ENCODE results near the gene FMO3.

Gene FMO3

GRCh38 chr1:171062902-171063301 lies 27.8 kb upstream of the FMO3 start:
- TF ChIP-seq FOXP2 (optimal IDR thresholded peaks at IDR 0.05; ENCODE audit: borderline replicate concordance, extremely low read depth, extremely low read length, insufficient read depth) (no peak), SIN3A (IDR thresholded peaks at IDR 0.05; ENCODE audit: borderline replicate concordance, insufficient read depth, low read length) (no peak), REST (IDR thresholded peaks at IDR 0.05; ENCODE audit: insufficient read depth in 1 of 2, low read depth in 2 of 2, low read length in 2 of 2) (no peak), TAF1 (IDR thresholded peaks at IDR 0.05; ENCODE audit: borderline replicate concordance, insufficient read depth, low read length) (no peak), POLR2AphosphoS5 (IDR thresholded peaks at IDR 0.05; ENCODE audit: low read depth, low read length) (no peak)

- TF ChIP-seq SIN3A (IDR thresholded peaks at IDR 0.05; ENCODE audit: borderline replicate concordance, insufficient read depth, low read length) (no peak), POLR2AphosphoS5 (IDR thresholded peaks at IDR 0.05; ENCODE audit: low read depth, low read length) (no peak), REST (IDR thresholded peaks at IDR 0.05; ENCODE audit: insufficient read depth in 1 of 2, low read depth in 2 of 2, low read length in 2 of 2) (no peak), TAF1 (IDR thresholded peaks at IDR 0.05; ENCODE audit: borderline replicate concordance, insufficient read depth, low read length) (no peak), FOXP2 (optimal IDR thresholded peaks at IDR 0.05; ENCODE audit: borderline replicate concordance, extremely low read depth, extremely low read length, insufficient read depth) (no peak)
Observed at GRCh38 chr1:171075041-171075440, 15.7 kb upstream of the FMO3 start.

- TF ChIP-seq POLR2AphosphoS5 (IDR thresholded peaks at IDR 0.05; ENCODE audit: low read depth, low read length) (no peak), TAF1 (IDR thresholded peaks at IDR 0.05; ENCODE audit: borderline replicate concordance, insufficient read depth, low read length) (no peak), FOXP2 (optimal IDR thresholded peaks at IDR 0.05; ENCODE audit: borderline replicate concordance, extremely low read depth, extremely low read length, insufficient read depth) (no peak), REST (IDR thresholded peaks at IDR 0.05; ENCODE audit: insufficient read depth in 1 of 2, low read depth in 2 of 2, low read length in 2 of 2) (no peak), SIN3A (IDR thresholded peaks at IDR 0.05; ENCODE audit: borderline replicate concordance, insufficient read depth, low read length) (no peak)
Observed at GRCh38 chr1:171081314-171081753, 9.4 kb upstream of the FMO3 start.

GRCh38 chr1:171081763-171082201 lies 8.9 kb upstream of the FMO3 start:
- TF ChIP-seq SIN3A (IDR thresholded peaks at IDR 0.05; ENCODE audit: borderline replicate concordance, insufficient read depth, low read length): no peak
- TF ChIP-seq POLR2AphosphoS5 (IDR thresholded peaks at IDR 0.05; ENCODE audit: low read depth, low read length): no peak
- TF ChIP-seq REST (IDR thresholded peaks at IDR 0.05; ENCODE audit: insufficient read depth in 1 of 2, low read depth in 2 of 2, low read length in 2 of 2): no peak
- no peak for TF ChIP-seq FOXP2 (optimal IDR thresholded peaks at IDR 0.05; ENCODE audit: borderline replicate concordance, extremely low read depth, extremely low read length, insufficient read depth)
- TF ChIP-seq TAF1 (IDR thresholded peaks at IDR 0.05; ENCODE audit: borderline replicate concordance, insufficient read depth, low read length): no peak

- no peak for TF ChIP-seq SIN3A (IDR thresholded peaks at IDR 0.05; ENCODE audit: borderline replicate concordance, insufficient read depth, low read length)
- TF ChIP-seq POLR2AphosphoS5 (IDR thresholded peaks at IDR 0.05; ENCODE audit: low read depth, low read length): no peak
- no peak for TF ChIP-seq FOXP2 (optimal IDR thresholded peaks at IDR 0.05; ENCODE audit: borderline replicate concordance, extremely low read depth, extremely low read length, insufficient read depth)
- no peak for TF ChIP-seq REST (IDR thresholded peaks at IDR 0.05; ENCODE audit: insufficient read depth in 1 of 2, low read depth in 2 of 2, low read length in 2 of 2)
- no peak for TF ChIP-seq TAF1 (IDR thresholded peaks at IDR 0.05; ENCODE audit: borderline replicate concordance, insufficient read depth, low read length)
Observed at GRCh38 chr1:171082606-171083005, 8.1 kb upstream of the FMO3 start.
